Activated naive CD4-positive, alpha-beta T cell treated with anti-CD3 and anti-CD28 coated beads, Interleukin-2, amount 50 U/mL, for 72 hours (primary cell): ENCODE data around the gene TFAP2C. TPM values are rescaled to one million over a fixed set of nuclear protein-coding genes. Genes with fewer than 3 reads are reported as not detected.

Experiments
- ATAC-seq, 2 donors: fragments of 150-1000 bp; cut with Tn5 transposase; 2 replicates each; pipeline ENCODE4 v1.10.0; 2021; ENCODE audit warnings: mild to moderate bottlenecking in 2 of 2, moderate library complexity in 2 of 2
- DNase-seq, 2 donors: peaks; one replicate each; pipeline ENCODE4 v3.0.0; 2021 to 2022; ENCODE audit warnings: low spot score in 2 of 2
- H3K27ac Mint-ChIP-seq, 2 donors: one replicate each; pipeline ENCODE4 v1.8.0; 2022; ENCODE audit warnings: mild to moderate bottlenecking in 2 of 2, mixed read lengths in 2 of 2
- H3K36me3 Mint-ChIP-seq, 2 donors: one replicate each; pipeline ENCODE4 v1.8.0; 2022; ENCODE audit warnings: mixed read lengths in 2 of 2
- H3K9me3 Mint-ChIP-seq, 2 donors: one replicate each; pipeline ENCODE4 v1.8.0; 2022; ENCODE audit warnings: mixed read lengths in 2 of 2
- total RNA-seq, 2 donors: library from RNA; stranded (reverse); gene quantifications; one replicate each; pipeline ENCODE4 v1.2.3, GENCODE V29; 2022

TFAP2C gene
- total RNA-seq = not detected

GRCh38 chr20:56628873-56629463 lies at the start of gene TFAP2C:
Gene TFAP2C (plus strand): TSS chr20:56629306. CDS start chr20:56629545, 239 bp downstream.
- H3K27ac Mint-ChIP-seq = no peak within 1 kb of the TSS
- H3K9me3 Mint-ChIP-seq = no peaks in the 10 kb centered on the region
- H3K36me3 Mint-ChIP-seq = no peaks in the 10 kb centered on the region
- DNase-seq = peak in 1 of 2 donors; percentile 63
- ATAC-seq = peak; percentile 49 to 86

GRCh38 chr20:56580226-56580625 lies 48.9 kb upstream of the TFAP2C start:
- no peaks in the 10 kb centered on the region for H3K9me3 Mint-ChIP-seq
- no peaks in the 10 kb centered on the region for H3K36me3 Mint-ChIP-seq
- DNase-seq = no peak
- ATAC-seq = no peak
- H3K27ac Mint-ChIP-seq = no peak overlapping the region

DNA sequence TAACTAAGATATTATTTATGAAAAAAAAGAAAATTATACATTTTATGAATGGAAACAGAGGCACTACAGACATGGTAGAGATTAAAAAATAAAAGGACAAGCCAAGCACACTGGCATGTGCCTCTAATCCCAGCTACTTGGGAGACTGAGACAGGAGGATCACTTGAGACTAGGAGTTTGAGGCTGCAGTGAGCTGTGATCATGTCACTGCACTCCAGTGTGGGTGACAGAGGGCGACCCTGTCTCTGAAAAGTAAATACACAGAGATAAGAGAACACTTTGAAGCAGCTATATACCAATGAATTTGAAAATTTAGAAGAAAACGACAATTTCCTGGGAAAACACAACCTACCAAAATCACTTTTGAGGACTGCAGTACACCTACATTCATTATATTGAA lies 47.4 kb upstream of the TFAP2C start:
- Mint-ChIP-seq H3K27ac (no peak overlapping the region), H3K9me3 (no peaks in the 10 kb centered on the region), H3K36me3 (no peaks in the 10 kb centered on the region)
- no peak for ATAC-seq
- no peak for DNase-seq

DNA sequence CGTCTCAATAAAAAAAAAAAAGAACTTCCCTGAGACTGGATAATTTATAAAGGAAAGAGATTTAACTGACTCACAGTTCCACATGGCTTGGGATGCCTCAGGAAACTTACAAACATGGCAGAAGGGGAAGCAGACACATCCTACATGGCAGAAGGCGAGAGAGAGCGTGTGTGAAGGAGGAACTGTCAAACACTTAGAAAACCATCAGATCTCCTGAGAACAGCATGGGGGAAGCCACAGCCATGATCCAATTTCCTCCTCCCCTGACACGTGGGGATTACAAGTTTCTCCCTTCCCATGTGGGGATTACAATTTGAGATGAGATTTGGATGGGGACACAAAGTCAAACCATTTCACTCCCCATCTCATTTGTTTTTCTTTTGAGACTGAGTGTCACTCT lies 46.6 kb upstream of the TFAP2C start:
- DNase-seq = no peak
- Mint-ChIP-seq H3K36me3 (no peaks in the 10 kb centered on the region), H3K9me3 (no peaks in the 10 kb centered on the region), H3K27ac (no peak overlapping the region)
- ATAC-seq = no peak

DNA sequence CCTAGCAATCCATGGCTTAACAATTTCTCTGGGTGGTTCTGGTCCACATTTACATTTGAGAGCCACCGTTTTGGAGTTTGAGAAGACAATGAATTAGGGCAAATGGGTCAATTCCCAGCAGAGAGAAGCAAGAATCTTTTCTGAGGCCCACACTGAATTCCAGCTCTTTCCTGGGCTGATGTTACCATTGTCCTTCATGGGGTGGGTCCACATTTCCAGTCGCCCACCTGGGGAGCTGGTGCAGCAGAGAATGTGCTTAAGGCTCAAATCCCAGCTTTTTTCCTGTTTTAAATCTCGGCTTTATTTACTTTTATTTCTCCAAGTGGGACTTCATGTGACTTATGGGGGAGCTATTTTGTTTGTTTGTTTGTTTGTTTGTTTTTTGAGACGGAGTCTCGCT lies 44.2 kb upstream of the TFAP2C start:
- no peak for DNase-seq
- no peaks in the 10 kb centered on the region for H3K9me3 Mint-ChIP-seq
- no peak for ATAC-seq
- no peaks in the 10 kb centered on the region for H3K36me3 Mint-ChIP-seq
- no peak overlapping the region for H3K27ac Mint-ChIP-seq

GRCh38 chr20:56587307-56588041 lies 41.6 kb upstream of the TFAP2C start:
- DNase-seq = no peak
- Mint-ChIP-seq H3K36me3 (no peaks in the 10 kb centered on the region), H3K27ac (no peak overlapping the region), H3K9me3 (no peaks in the 10 kb centered on the region)
- ATAC-seq = no peak

- no peak overlapping the region for H3K27ac Mint-ChIP-seq
- no peaks in the 10 kb centered on the region for H3K9me3 Mint-ChIP-seq
- DNase-seq (no peak), ATAC-seq (no peak)
- H3K36me3 Mint-ChIP-seq = no peaks in the 10 kb centered on the region
Observed at GRCh38 chr20:56588996-56589395, 40.1 kb upstream of the TFAP2C start.

GRCh38 chr20:56589633-56590032 lies 39.5 kb upstream of the TFAP2C start:
- DNase-seq (no peak), ATAC-seq (no peak)
- H3K36me3 Mint-ChIP-seq = no peaks in the 10 kb centered on the region
- H3K27ac Mint-ChIP-seq = no peak overlapping the region
- no peaks in the 10 kb centered on the region for H3K9me3 Mint-ChIP-seq

- ATAC-seq (no peak), DNase-seq (no peak)
- Mint-ChIP-seq H3K27ac (no peak overlapping the region), H3K36me3 (no peaks in the 10 kb centered on the region), H3K9me3 (no peaks in the 10 kb centered on the region)
Observed at GRCh38 chr20:56590888-56591287, 38.2 kb upstream of the TFAP2C start.

DNA sequence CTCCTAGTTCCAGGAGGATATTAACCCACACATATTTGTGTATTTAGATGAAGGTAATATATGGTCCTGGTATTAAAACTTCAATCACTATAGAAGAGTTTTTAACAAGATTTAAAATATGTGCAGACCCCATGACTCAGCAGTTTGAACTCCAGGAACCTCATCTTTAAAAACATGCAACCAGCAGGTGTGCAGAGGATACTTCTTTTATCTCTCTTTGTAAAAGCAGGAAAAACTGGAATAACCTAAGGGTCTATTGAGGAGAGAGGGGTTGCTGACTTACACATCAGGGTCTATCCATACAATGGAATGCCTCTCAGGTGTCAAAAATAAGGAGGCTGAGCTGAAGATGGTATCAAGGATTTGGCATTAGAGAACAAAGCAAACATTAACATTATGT lies 36.9 kb upstream of the TFAP2C start:
- Mint-ChIP-seq H3K36me3 (no peaks in the 10 kb centered on the region), H3K9me3 (no peaks in the 10 kb centered on the region), H3K27ac (no peak overlapping the region)
- ATAC-seq (no peak), DNase-seq (no peak)

- H3K9me3 Mint-ChIP-seq = no peaks in the 10 kb centered on the region
- DNase-seq (no peak), ATAC-seq (no peak)
- H3K27ac Mint-ChIP-seq = no peak overlapping the region
- no peaks in the 10 kb centered on the region for H3K36me3 Mint-ChIP-seq
Observed at GRCh38 chr20:56592817-56593216, 36.3 kb upstream of the TFAP2C start.

- H3K27ac Mint-ChIP-seq = no peak overlapping the region
- H3K36me3 Mint-ChIP-seq = no peaks in the 10 kb centered on the region
- no peak for DNase-seq
- no peaks in the 10 kb centered on the region for H3K9me3 Mint-ChIP-seq
- ATAC-seq = no peak
Observed at GRCh38 chr20:56595746-56596475, 33.2 kb upstream of the TFAP2C start.

GRCh38 chr20:56601166-56601565 lies 27.9 kb upstream of the TFAP2C start:
- ATAC-seq = no peak
- no peaks in the 10 kb centered on the region for H3K9me3 Mint-ChIP-seq
- H3K27ac Mint-ChIP-seq = no peak overlapping the region
- no peaks in the 10 kb centered on the region for H3K36me3 Mint-ChIP-seq
- no peak for DNase-seq

GRCh38 chr20:56604673-56605072 lies 24.4 kb upstream of the TFAP2C start:
- DNase-seq (no peak), ATAC-seq (no peak)
- H3K36me3 Mint-ChIP-seq = no peaks in the 10 kb centered on the region
- no peak overlapping the region for H3K27ac Mint-ChIP-seq
- H3K9me3 Mint-ChIP-seq = no peaks in the 10 kb centered on the region

GRCh38 chr20:56605261-56605996 lies 23.7 kb upstream of the TFAP2C start:
- no peak for DNase-seq
- no peaks in the 10 kb centered on the region for H3K36me3 Mint-ChIP-seq
- H3K27ac Mint-ChIP-seq = no peak overlapping the region
- H3K9me3 Mint-ChIP-seq = no peaks in the 10 kb centered on the region
- ATAC-seq = no peak

DNA sequence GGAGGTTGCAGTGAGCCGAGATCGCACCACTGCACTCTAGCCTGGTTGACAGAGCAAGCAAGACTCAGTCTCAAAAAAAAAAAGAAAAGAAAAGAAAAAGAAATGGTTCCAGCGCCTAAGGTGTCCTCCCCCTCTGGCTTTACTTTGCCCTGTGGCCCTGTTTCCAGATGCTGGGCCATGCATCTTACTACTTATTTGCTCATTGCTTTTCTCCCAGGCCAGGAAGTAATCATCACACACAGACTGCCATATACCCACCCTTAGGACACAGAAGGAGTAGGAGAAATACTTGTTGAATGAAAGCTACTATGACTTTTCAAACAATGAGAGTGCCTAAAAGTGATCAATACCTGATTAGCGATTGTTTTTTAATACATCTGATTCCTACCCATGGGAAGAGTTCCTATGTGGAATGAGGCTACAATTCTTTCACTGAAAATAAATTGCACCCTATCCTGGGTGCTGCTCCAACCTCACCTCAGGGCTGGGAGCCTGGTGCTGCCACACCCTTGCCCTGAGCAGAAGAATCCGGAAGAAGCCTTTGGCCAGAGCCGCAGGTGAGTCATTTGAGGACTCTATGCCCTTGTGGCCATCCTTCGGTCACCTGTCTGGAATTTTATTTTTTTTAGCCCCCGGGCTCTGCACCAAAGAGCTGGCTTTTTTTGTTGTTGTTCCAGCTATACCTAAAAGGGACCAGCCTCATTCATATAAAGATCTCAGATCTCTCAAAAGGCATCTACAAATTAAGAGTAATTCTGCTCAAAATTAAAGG lies 22.7 kb upstream of the TFAP2C start:
- no peak for ATAC-seq
- Mint-ChIP-seq H3K9me3 (no peaks in the 10 kb centered on the region), H3K36me3 (no peaks in the 10 kb centered on the region), H3K27ac (no peak overlapping the region)
- no peak for DNase-seq
